PC-9 (cell line): ENCODE results near the gene DGLUCY. TPM values are rescaled to one million over a fixed set of nuclear protein-coding genes. Genes with fewer than 3 reads are reported as not detected.

Source experiments
- BruUV-seq: library from RNA; stranded (reverse); fragments of 400-500 nt; replicated peaks from 2 replicates; lab custom pipeline; 2021; lab: Mats Ljungman, UMichigan
- CTCF ChIA-PET: fragments of 300-600 bp; sonication (Branson Sonifier 250); formaldehyde crosslinking; loops from one replicate; lab custom pipeline; 2022; ENCODE audit warnings: antibody characterized with exemption; lab: Charles Lee
- POLR2A ChIA-PET: fragments of 300-600 bp; sonication (Branson Sonifier 250); formaldehyde crosslinking; loops from one replicate; lab custom pipeline; 2022; ENCODE audit warnings: antibody characterized with exemption; ENCODE audit not compliant: unreplicated experiment; lab: Charles Lee
- DNase-seq, 2 experiments: peaks; one replicate each; pipeline versions ENCODE4 v3.0.0 to v3.0.0-alpha.2; 2015 to 2022; ENCODE audit warnings: mixed read lengths in 1 of 2
- H2AFZ ChIP-seq: fragments of 200-600 bp; sonication (generic); 2 replicates; pipeline ENCODE4 v1.8.1; 2017; ENCODE audit warnings: antibody characterized with exemption
- H3F3A ChIP-seq: fragments of 200-600 bp; sonication (generic); 2 replicates; pipeline ENCODE4 v1.8.1; 2017; ENCODE audit warnings: antibody characterized with exemption, mild to moderate bottlenecking, low read depth; ENCODE audit not compliant: insufficient read depth
- H3K27ac ChIP-seq: fragments of 200-600 bp; sonication (generic); 2 replicates; pipeline ENCODE4 v1.6.1; 2016; ENCODE audit warnings: mixed run types
- H3K27me3 ChIP-seq: fragments of 200-600 bp; sonication (generic); 2 replicates; pipeline ENCODE4 v1.6.1; 2016; ENCODE audit warnings: low read depth, mixed run types; ENCODE audit not compliant: insufficient read depth
- H3K36me3 ChIP-seq: fragments of 200-600 bp; sonication (generic); 2 replicates; pipeline ENCODE4 v1.6.1; 2016; ENCODE audit warnings: low read depth, mixed run types
- H3K4me1 ChIP-seq: fragments of 200-600 bp; sonication (generic); replicated peaks from 2 replicates; pipeline ENCODE4 v1.6.1; 2016; ENCODE audit warnings: mixed run types; ENCODE audit not compliant: insufficient read depth
- H3K4me2 ChIP-seq: fragments of 200-600 bp; sonication (generic); 2 replicates; pipeline ENCODE4 v1.6.1; 2017; ENCODE audit warnings: mixed run types
- H3K4me3 ChIP-seq: fragments of 200-600 bp; sonication (generic); 2 replicates; pipeline ENCODE4 v1.6.1; 2016; ENCODE audit warnings: mixed run types
- H3K79me2 ChIP-seq: fragments of 200-600 bp; sonication (generic); 2 replicates; pipeline ENCODE4 v1.6.1; 2017; ENCODE audit warnings: low read depth, mixed run types
- H3K9me2 ChIP-seq: fragments of 200-600 bp; sonication (generic); 2 replicates; pipeline ENCODE4 v1.8.1; 2017; ENCODE audit warnings: mild to moderate bottlenecking; ENCODE audit not compliant: insufficient read depth
- H3K9me3 ChIP-seq: fragments of 200-600 bp; sonication (generic); 2 replicates; pipeline ENCODE4 v1.8.1; 2016; ENCODE audit warnings: low read depth; ENCODE audit not compliant: insufficient read depth
- H4K20me1 ChIP-seq: fragments of 200-600 bp; sonication (generic); 2 replicates; pipeline ENCODE4 v1.8.1; 2017; ENCODE audit not compliant: insufficient read depth
- CTCF ChIP-seq: fragments of 200-600 bp; sonication (generic); conservative IDR thresholded peaks from 2 replicates; pipeline ENCODE4 v1.6.1; 2017; ENCODE audit warnings: mixed run types, antibody characterized with exemption, mild to moderate bottlenecking, moderate library complexity
- EZH2 ChIP-seq: fragments of 200-600 bp; sonication (generic); IDR thresholded peaks from 2 replicates; pipeline ENCODE4 v1.8.0; 2017; ENCODE audit warnings: antibody characterized with exemption, low read depth
- intact Hi-C: fragments of 100-400 bp; cut with micrococcal nuclease; formaldehyde crosslinking; loops from one replicate; pipeline ENCODE4 v1.10.0; 2022; ENCODE audit not compliant: unreplicated experiment
- total RNA-seq: library from RNA; stranded (reverse); gene quantifications from 2 replicates; pipeline ENCODE4 v1.2.3, GENCODE V29; 2021

The DGLUCY gene
- total RNA-seq, 1 experiment from 2014 or later: 15.9 TPM

- no peaks in the 10 kb centered on the region for H3K79me2 ChIP-seq
- no peak overlapping the region for H2AFZ ChIP-seq
- no peak overlapping the region for H3K4me3 ChIP-seq
- no peak overlapping the region for H3K4me2 ChIP-seq
- no TSS peak for BruUV-seq
- no peaks in the 10 kb centered on the region for H3K4me1 ChIP-seq
- no peaks in the 10 kb centered on the region for H4K20me1 ChIP-seq
- intact Hi-C loops: no loop called here
- ChIA-PET CTCF (no interaction called here), POLR2A (no interaction called here)
- no peaks in the 10 kb centered on the region for H3K36me3 ChIP-seq
- no peaks in the 10 kb centered on the region for H3K9me3 ChIP-seq
- no peaks in the 10 kb centered on the region for H3F3A ChIP-seq
- TF ChIP-seq EZH2 (no peak), CTCF (no peak)
- H3K27ac ChIP-seq: no peak overlapping the region
- H3K27me3 ChIP-seq: 0 out of 2 replicates have a peak, but pooled peaks cover 3% of the 10 kb centered on the region
- DNase-seq: no peak
- no peaks in the 10 kb centered on the region for H3K9me2 ChIP-seq
Measured at GRCh38 chr14:91234791-91235114, 120.9 kb downstream of the DGLUCY start.

GRCh38 chr14:91235841-91236240, 122.0 kb downstream of the DGLUCY start:
- intact Hi-C loops: no loop called here
- H3K36me3 ChIP-seq: no peaks in the 10 kb centered on the region
- DNase-seq: no peak
- TF ChIP-seq CTCF (no peak), EZH2 (no peak)
- H3F3A ChIP-seq: no peaks in the 10 kb centered on the region
- no peak overlapping the region for H2AFZ ChIP-seq
- no peak overlapping the region for H3K4me2 ChIP-seq
- H3K9me3 ChIP-seq: no peaks in the 10 kb centered on the region
- H3K27ac ChIP-seq: no peak overlapping the region
- no peaks in the 10 kb centered on the region for H3K9me2 ChIP-seq
- H4K20me1 ChIP-seq: no peaks in the 10 kb centered on the region
- no peaks in the 10 kb centered on the region for H3K4me1 ChIP-seq
- POLR2A ChIA-PET: no interaction called here
- CTCF ChIA-PET: no interaction called here
- no TSS peak for BruUV-seq
- no peaks in the 10 kb centered on the region for H3K79me2 ChIP-seq
- H3K4me3 ChIP-seq: no peak overlapping the region
- 0 out of 2 replicates have a peak, but pooled peaks cover 3% of the 10 kb centered on the region for H3K27me3 ChIP-seq

GRCh38 chr14:91237219-91237618, 123.3 kb downstream of the DGLUCY start:
- no peak for DNase-seq
- Histone ChIP-seq H3K79me2 (no peaks in the 10 kb centered on the region), H3F3A (no peaks in the 10 kb centered on the region), H3K27me3 (0 out of 2 replicates have a peak, but pooled peaks cover 3% of the 10 kb centered on the region), H3K4me1 (no peaks in the 10 kb centered on the region), H2AFZ (no peak overlapping the region), H3K9me3 (no peaks in the 10 kb centered on the region), H4K20me1 (no peaks in the 10 kb centered on the region), H3K9me2 (no peaks in the 10 kb centered on the region), H3K4me2 (no peak overlapping the region), H3K27ac (no peak overlapping the region), H3K36me3 (no peaks in the 10 kb centered on the region), H3K4me3 (no peak overlapping the region)
- no TSS peak for BruUV-seq
- TF ChIP-seq CTCF: no peak
- TF ChIP-seq EZH2: no peak
- ChIA-PET CTCF (no interaction called here), POLR2A (no interaction called here)
- intact Hi-C loops: no loop called here
